NCI-H1436 treated with DMSO at 0.1 percent for 48 hours (cell line): ENCODE data around the gene NTN3.

ENCODE experiments used
- DNase-seq: peaks from one replicate; lab custom pipeline; 2025; lab: John Stamatoyannopoulos, UW

Gene NTN3

DNA sequence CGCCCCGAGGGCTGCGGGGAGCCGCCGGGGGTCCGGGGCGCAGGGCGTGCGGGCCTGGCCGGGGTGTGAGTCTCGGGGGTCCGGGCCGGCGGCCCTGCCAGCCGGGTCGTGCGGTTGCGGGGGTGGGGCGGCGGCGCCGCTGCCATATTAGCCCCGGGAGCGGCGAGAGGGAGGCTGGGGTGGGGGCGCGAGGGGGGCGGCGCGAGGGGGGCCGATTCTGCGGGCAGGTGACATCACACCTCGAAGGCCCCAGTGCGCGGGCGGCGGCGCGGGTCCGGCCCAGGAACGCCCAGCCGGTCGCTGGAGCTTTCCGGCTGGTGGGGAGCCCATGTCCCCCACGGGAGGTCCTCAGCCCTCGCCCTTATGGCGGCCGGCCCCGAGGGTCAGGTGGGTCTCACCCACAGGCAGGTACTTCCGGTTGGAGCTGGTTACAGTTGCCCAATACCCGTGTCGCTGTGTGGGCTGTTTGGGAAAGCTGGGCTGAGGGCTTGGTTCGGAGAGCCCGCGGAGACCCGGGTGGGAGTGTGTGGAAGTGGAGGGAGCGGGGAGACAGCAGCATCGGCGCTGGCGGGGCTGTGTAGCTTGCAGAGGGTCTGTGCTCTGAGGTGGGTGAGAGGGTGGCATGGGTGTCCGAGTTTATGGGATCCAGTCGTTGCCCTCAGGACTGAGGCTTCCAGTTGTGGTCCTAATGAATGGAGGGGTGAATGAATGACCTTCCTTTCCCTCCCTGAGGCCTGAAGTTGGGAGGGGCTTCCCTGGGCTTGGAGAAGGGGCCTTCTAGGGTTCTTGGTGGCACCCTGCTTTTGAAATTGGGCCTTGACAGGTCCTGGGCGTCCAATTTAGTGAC is 43.5 kb downstream of the NTN3 start:
- no peak for DNase-seq

DNA sequence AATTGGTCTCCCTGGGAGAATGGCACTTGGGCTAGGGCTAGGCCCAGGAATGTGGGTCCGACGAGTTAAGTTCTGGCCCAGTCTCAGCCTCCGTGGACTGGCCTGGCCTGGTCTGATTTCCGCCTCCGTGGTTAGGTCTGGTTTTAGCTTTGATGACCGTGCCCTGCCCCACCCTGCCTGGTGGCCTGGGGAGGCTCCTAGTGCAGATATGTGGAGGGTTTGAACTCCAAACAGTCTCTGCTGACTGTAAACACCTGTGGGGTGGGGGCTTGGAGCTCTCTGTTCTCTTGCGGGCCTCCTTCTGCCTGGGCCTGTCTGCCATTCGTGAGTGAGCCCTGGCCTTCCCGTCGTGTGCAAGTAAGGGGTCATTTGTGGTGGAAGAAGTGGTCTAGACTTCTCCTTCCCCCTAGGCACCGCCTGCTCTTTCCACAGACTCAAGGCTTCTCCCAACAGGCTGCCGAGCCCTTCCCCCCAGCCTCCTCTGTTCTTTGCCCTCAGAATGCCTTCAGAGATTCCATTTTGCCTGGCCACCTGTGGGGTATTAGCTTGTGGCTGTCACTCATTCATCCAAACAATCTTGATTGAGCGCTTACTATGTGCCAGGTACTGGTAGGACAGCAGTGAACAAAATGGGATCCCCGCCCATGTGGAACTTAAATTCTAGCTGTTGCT is 44.2 kb downstream of the NTN3 start:
- DNase-seq, result no peak

DNA sequence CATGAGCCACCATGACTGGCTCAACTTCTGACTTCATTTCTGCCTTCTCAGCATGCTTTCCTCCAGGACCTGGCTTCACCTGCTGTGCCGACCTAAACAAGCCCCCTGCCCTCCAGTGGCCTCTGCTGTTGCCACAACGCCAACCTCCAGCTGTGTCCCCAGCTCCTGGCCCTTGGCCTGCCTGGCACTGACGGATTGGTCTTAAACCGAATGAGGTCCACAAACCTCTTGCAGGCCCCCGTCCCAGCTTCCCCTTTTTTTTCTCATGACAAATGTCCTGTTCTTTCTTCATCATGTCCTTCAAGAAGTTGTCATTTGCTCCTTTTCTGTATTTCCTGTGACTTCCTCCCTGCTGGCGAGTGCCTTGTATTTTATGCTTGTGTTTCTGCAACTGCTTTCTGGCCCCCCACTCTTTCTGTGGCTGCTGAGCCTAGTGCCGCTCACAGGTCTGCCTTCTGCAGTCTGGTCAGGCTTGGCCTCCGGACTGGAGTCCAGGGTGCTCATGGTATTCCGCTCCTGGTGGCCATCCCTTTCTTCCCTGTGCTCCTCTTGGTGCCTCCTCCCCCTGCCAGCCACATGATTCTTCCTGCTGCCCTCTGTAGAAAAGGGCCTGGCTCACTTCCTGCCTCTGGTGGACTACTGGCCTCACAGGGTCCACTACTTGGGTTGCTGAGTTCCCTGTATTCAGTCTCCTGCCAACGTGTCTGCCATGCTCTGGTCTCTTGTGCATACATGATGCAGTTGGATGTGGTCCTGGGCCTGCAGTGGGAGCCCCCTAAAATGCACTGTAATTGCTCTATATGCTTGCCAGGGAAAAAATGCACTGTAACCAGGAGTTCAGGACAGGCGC is 45.5 kb downstream of the NTN3 start:
- no peak for DNase-seq

DNA sequence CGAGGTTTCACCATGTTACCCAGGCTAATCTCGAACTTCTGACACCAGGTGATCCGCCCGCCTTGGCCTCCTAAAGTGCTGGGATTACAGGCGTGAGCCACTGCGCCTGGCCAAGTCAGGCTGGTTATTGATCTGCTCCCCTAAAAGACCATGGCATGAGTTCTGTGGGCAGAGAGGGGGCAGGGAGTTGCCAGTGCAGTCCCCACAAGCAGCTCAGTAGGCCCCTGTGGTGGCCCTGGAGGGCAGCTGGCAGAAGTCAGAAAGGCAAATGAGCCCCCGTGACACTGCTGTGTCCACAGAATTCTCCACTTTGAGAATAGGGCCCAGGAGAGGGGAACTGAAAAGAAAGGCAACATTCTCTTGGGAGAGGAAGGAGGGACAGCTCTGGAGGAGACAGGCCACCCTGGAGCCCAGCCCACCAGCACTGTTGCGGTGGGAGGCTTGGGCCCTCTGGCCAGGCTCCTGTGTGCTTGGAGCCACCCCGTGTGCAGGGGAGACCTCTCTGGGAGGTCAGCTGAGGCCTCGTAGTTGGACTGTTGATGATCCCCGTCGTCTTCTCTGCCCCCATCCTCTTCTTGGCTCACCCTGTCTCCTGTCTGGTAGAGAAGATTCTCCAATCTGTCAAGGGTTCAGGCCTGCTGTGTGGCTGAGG is 47.0 kb downstream of the NTN3 start:
- no peak for DNase-seq

DNA sequence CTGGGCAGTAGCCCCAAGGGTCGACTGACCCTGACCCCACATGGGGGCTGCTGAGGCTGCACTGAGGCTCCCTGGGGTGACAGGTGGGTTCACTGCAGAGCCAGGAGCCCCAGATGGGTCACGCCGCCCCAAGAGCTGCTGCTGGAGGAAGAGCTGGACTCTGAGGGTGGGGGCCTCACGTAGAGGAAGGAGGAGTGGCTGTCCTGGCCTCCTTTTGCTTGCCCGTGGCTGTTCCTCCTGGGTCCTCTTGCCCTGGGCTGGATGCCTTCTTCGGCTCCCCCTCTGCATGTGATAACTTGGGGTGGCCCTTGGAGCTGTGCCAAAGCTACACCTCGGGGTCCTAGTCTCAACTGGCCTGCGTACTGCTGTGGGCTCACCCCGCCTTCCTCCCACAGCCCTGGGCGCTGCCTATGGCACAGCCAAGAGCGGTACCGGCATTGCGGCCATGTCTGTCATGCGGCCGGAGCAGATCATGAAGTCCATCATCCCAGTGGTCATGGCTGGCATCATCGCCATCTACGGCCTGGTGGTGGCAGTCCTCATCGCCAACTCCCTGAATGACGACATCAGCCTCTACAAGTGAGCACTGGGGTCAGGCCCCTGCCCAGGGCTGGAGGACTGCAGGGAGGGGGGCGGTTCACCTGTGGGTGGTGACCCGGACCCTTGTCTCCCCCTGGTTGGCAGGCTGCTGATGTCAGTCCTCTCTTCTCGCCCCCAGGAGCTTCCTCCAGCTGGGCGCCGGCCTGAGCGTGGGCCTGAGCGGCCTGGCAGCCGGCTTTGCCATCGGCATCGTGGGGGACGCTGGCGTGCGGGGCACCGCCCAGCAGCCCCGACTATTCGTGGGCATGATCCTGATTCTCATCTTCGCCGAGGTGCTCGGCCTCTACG is 48.0 kb downstream of the NTN3 start:
- DNase-seq, result no peak

DNA sequence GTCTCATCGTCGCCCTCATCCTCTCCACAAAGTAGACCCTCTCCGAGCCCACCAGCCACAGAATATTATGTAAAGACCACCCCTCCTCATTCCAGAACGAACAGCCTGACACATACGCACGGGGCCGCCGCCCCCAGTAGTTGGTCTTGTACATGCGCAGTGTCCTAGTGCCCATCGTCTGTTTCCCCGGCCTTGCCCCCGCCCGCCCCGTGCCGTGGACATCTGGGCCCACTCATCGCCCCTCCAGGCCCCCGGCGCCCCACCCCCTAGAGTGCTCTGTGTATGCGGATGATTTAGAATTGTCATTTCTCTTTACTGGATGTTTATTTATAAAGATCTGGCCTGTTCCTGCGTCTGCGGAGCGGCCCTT is 48.6 kb downstream of the NTN3 start:
- DNase-seq, result no peak

DNA sequence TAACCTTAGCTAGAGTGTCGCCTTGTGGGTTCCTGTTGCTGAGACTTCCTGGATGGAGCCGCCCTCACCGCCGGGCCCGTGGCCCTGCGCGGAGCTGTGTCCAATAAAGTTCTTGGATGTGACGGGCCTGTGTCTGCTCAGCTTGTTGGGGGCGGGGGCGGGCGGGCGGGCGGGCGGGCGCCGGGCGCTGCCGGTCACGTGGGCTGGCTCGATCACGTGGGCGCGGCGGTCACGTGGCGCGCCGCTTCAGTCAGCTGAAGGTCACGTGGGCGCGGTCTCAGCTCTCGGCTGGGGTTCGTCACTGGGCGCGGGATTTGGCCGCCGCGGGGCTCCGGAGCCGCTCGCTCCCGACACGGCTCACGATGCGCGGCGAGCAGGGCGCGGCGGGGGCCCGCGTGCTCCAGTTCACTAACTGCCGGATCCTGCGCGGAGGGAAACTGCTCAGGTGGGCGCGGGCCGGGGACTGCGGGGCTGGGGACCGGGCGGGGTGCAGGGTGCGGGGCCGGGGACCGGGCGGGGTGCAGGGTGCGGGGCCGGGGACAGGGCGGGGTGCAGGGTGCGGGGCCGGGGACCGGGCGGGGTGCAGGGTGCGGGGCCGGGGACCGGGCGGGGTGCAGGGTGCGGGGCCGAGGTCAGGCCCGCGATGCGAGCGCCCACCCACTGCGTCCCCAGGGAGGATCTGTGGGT is 49.1 kb downstream of the NTN3 start, which contains the start of gene AMDHD2:
Gene AMDHD2, plus strand, starts transcription at position 275 of the 687 bp plus-strand sequence. Its CDS starts 88 bp downstream, at position 363.
- peak; percentile 26 for DNase-seq

DNA sequence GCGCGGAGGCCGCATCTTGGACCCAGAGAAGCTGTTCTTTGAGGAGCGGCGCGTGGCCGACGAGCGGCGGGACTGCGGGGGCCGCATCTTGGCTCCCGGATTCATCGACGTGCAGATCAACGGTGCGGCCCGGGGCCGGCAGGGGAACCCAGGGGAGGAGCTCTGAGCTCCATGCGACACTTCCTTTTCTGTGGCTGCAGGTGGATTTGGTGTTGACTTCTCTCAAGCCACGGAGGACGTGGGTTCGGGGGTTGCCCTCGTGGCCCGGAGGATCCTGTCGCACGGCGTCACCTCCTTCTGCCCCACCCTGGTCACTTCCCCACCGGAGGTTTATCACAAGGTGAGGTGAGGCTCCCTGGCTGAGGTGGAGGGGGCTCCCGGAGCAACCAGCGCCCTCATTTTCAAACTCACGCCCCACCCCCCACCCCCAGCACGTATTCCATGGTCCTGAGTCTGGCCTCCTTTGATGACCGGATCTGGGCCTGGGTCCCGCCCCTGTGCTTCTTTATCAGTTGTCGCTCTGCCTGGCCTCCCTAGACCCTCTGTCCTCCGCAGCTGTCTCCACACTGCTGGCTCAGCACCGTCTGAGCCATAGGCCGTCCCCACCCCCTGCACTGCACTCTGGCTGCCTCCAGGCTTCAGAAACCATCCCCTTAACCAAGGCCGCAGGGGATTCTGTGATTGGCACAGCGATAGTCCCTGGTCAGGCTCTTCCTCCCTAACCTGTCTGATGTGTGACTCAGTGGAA is 49.9 kb downstream of the NTN3 start:
- no peak for DNase-seq
